B cell (primary cell): Measurements from ENCODE around the gene TRAF5. TPM values are rescaled to one million over a fixed set of nuclear protein-coding genes. Genes with fewer than 3 reads are reported as not detected.

Experiments used
- ATAC-seq: fragments of 200-7000 bp; cut with Tn5 transposase; one replicate; pipeline ENCODE4 v1.10.0; 2021; ENCODE audit warnings: low read depth, mild to moderate bottlenecking, moderate number of reproducible peaks, moderate library complexity
- CTCF ChIA-PET: fragments of 350-600 bp; sonication (Branson Sonifier 250); formaldehyde crosslinking; loops from one replicate; lab custom pipeline; 2021; ENCODE audit warnings: antibody characterized with exemption, inconsistent platforms; lab: Charles Lee
- POLR2A ChIA-PET: fragments of 350-600 bp; sonication (Branson Sonifier 250); formaldehyde crosslinking; loops from one replicate; lab custom pipeline; 2021; ENCODE audit warnings: antibody characterized with exemption; lab: Charles Lee
- DNase-seq: peaks from one replicate; pipeline ENCODE4 v3.0.0; 2013
- H2AFZ ChIP-seq: 2 replicates; pipeline ENCODE4 v1.6.1; 2012; ENCODE audit warnings: mild to moderate bottlenecking, low read depth, low read length; ENCODE audit not compliant: insufficient read depth, poor library complexity, severe bottlenecking
- H3K27ac ChIP-seq, 2 donors: 1 replicate in 1 of 2; 2 replicates in 1 of 2; pipeline ENCODE4 v1.5.1; 2012 to 2013; ENCODE audit warnings: low read length in 2 of 2, mild to moderate bottlenecking in 2 of 2, moderate library complexity in 1 of 2
- H3K27me3 ChIP-seq, 4 experiments: fragments of 200-600 bp in 1 of 4; sonication (generic) in 1 of 4; replicated peaks in 1 of 4; 1 replicate in 2 of 4; 2 replicates in 2 of 4; pipeline versions ENCODE4 v1.6.1 to v1.7.0; 2013 to 2016; ENCODE audit warnings: low read length in 3 of 4, mild to moderate bottlenecking in 2 of 4, mixed read lengths in 1 of 4, moderate library complexity in 1 of 4; ENCODE audit not compliant: insufficient read depth in 4 of 4, control insufficient read depth in 3 of 4; ENCODE audit errors: control extremely low read depth in 1 of 4
- H3K36me3 ChIP-seq, 2 experiments: replicated peaks in 1 of 2; 1 replicate in 1 of 2; 2 replicates in 1 of 2; pipeline versions ENCODE4 v1.6.1 to v1.7.1; 2013; ENCODE audit warnings: low read length in 1 of 2; ENCODE audit not compliant: insufficient read depth in 2 of 2, control insufficient read depth in 1 of 2; ENCODE audit errors: control extremely low read depth in 1 of 2, extremely low read depth in 1 of 2
- H3K4me1 ChIP-seq, 2 donors: fragments of 200-600 bp in 1 of 2; sonication (generic) in 1 of 2; 1 replicate in 1 of 2; 2 replicates in 1 of 2; pipeline versions ENCODE4 v1.5.1 to v1.6.1; 2013 to 2017; ENCODE audit warnings: low read length in 2 of 2; ENCODE audit not compliant: control insufficient read depth in 2 of 2, insufficient read depth in 2 of 2
- H3K4me2 ChIP-seq: replicated peaks from 2 replicates; pipeline ENCODE3; 2012; ENCODE audit warnings: mild to moderate bottlenecking, low read depth, low read length; ENCODE audit not compliant: poor library complexity, severe bottlenecking
- H3K4me3 ChIP-seq, 5 experiments: fragments of 200-600 bp in 1 of 5; sonication (generic) in 1 of 5; 1 replicate in 3 of 5; 2 replicates in 2 of 5; pipeline versions ENCODE4 v1.5.1 to v1.7.0; 2011 to 2016; ENCODE audit warnings: low read length in 4 of 5, mild to moderate bottlenecking in 4 of 5, low read depth in 2 of 5, control low read depth in 1 of 5, moderate library complexity in 1 of 5; ENCODE audit not compliant: insufficient read depth in 1 of 5; ENCODE audit errors: control extremely low read depth in 1 of 5, extremely low read depth in 1 of 5
- H3K79me2 ChIP-seq: fragments of 200-600 bp; sonication (generic); one replicate; pipeline ENCODE4 v1.6.0; 2016; ENCODE audit warnings: low read length; ENCODE audit not compliant: control insufficient read depth, insufficient read depth
- H3K9ac ChIP-seq: fragments of 200-600 bp; sonication (generic); 2 replicates; pipeline ENCODE4 v1.6.1; 2017; ENCODE audit warnings: mild to moderate bottlenecking, low read length, moderate library complexity
- H3K9me3 ChIP-seq, 3 donors: one replicate each; pipeline versions ENCODE4 v1.6.1 to v1.7.1; 2013; ENCODE audit warnings: low read length in 2 of 3; ENCODE audit not compliant: control insufficient read depth in 2 of 3, insufficient read depth in 1 of 3; ENCODE audit errors: control extremely low read depth in 1 of 3
- H4K20me1 ChIP-seq: 2 replicates; pipeline ENCODE4 v1.6.0; 2012; ENCODE audit warnings: mild to moderate bottlenecking, low read length; ENCODE audit not compliant: insufficient read depth, control insufficient read depth, poor library complexity, severe bottlenecking
- H3K27ac Mint-ChIP-seq: one replicate; pipeline ENCODE4 v1.8.0; 2021; ENCODE audit warnings: mixed read lengths
- H3K27me3 Mint-ChIP-seq: one replicate; pipeline ENCODE4 v1.8.0; 2021; ENCODE audit warnings: mixed read lengths
- H3K4me1 Mint-ChIP-seq: one replicate; pipeline ENCODE4 v1.8.0; 2021; ENCODE audit warnings: mixed read lengths
- H3K4me3 Mint-ChIP-seq: one replicate; pipeline ENCODE4 v1.8.0; 2021; ENCODE audit warnings: mixed read lengths
- H3K9me3 Mint-ChIP-seq: one replicate; pipeline ENCODE4 v1.8.0; 2022; ENCODE audit warnings: mixed read lengths; ENCODE audit not compliant: insufficient read depth
- CTCF ChIP-seq: fragments of 200-600 bp; IDR thresholded peaks from one replicate; pipeline ENCODE4 v1.8.0; 2022; ENCODE audit warnings: antibody characterized with exemption, mild to moderate bottlenecking
- EZH2 ChIP-seq: IDR thresholded peaks from 2 replicates; pipeline ENCODE4 v1.6.1; 2012; ENCODE audit warnings: borderline replicate concordance, low read depth, mild to moderate bottlenecking, moderate library complexity, low read length; ENCODE audit not compliant: insufficient read depth, poor library complexity, severe bottlenecking
- WGBS: methylation state at CpG from one replicate; pipeline ENCODE4 v1.1.5; 2013; ENCODE audit warnings: missing lambda C conversion rate; ENCODE audit not compliant: insufficient coverage; 5-methylcytosine and 5-hydroxymethylcytosine counted together
- intact Hi-C: fragments of 100-400 bp; cut with micrococcal nuclease; formaldehyde crosslinking; loops from one replicate; pipeline ENCODE4 v1.10.0; 2022
- polyA plus RNA-seq: library from polyadenylated mRNA; depleted of rRNA; stranded (reverse); fragments of >200 nt; gene quantifications from 2 replicates; pipeline ENCODE4 v1.2.3, GENCODE V29; 2012
- total RNA-seq, 2 donors: library from RNA; stranded (reverse); fragments of 120-200 nt in 1 of 2; gene quantifications; 1 replicate in 1 of 2; 2 replicates in 1 of 2; pipeline versions ENCODE4 v1.2.3 to v1.2.4, GENCODE V29; 2013 to 2022

Gene TRAF5
- total and polyA plus RNA-seq, 2 donors (not counting 1 experiment from before 2014, with no cell fraction given): 129 to 143 TPM

GRCh38 chr1:211352465-211352864, 25.8 kb downstream of the TRAF5 start:
- peak overlapping the region; percentile 41 for H3K9ac ChIP-seq
- peaks cover 12 to 39% of the 10 kb centered on the region in 2 experiments for H3K36me3 ChIP-seq
- 100% methylated on average over 1 of the region's 2 CpGs for WGBS
- H2AFZ ChIP-seq: peak overlapping the region; percentile 5
- peaks cover 60 to 63% of the 10 kb centered on the region in 2 donors for H3K4me1 ChIP-seq
- peak overlapping the region; percentile 91 for H3K27ac Mint-ChIP-seq
- ChIA-PET CTCF (interaction anchor here (1.7 to 18.7 kb wide), 2 partner anchors 25 to 125 kb away, joined by 5 to 333 read pairs; partner anchors contain the start of gene TRAF5), POLR2A (interaction anchor here (0.6 kb wide), 2 partner anchors 29 to 50 kb away, joined by 4 to 11 read pairs; no protein-coding TSS in a partner anchor)
- ATAC-seq (no peak), DNase-seq (no peak)
- peaks cover 86% of the 10 kb centered on the region for H4K20me1 ChIP-seq
- H3K9me3 ChIP-seq: peaks cover 0 to 7% (median 0%) of the 10 kb centered on the region in 3 donors
- H3K9me3 Mint-ChIP-seq: no peaks in the 10 kb centered on the region
- no peaks in the 10 kb centered on the region for H3K27me3 Mint-ChIP-seq
- H3K4me3 ChIP-seq: peak overlapping the region in 1 of 5 experiments; percentile 55
- H3K4me3 Mint-ChIP-seq: peak overlapping the region; percentile 81
- peak overlapping the region; percentile 66 for H3K4me2 ChIP-seq
- H3K27ac ChIP-seq: peak overlapping the region; percentile 40 to 75
- H3K79me2 ChIP-seq: peaks cover 91% of the 10 kb centered on the region
- peaks cover 73% of the 10 kb centered on the region for H3K4me1 Mint-ChIP-seq
- TF ChIP-seq EZH2: no peak
- TF ChIP-seq CTCF: no peak
- no peaks in the 10 kb centered on the region for H3K27me3 ChIP-seq
- intact Hi-C loops: no loop called here

GRCh38 chr1:211352985-211353515, 26.4 kb downstream of the TRAF5 start:
- CTCF ChIA-PET: interaction anchor here (0.7 to 18.7 kb wide), 8 partner anchors 10 to 47 kb away, joined by 3 to 333 read pairs (median 5); partner anchors contain the start of gene TRAF5
- H3K4me1 Mint-ChIP-seq: peaks cover 67% of the 10 kb centered on the region

More at GRCh38 chr1:211352985-211353515, 26.4 kb downstream of the TRAF5 start:
- DNase-seq (peak; percentile 74), ATAC-seq (peak; percentile 82)
- Histone ChIP-seq H3K36me3 (peaks cover 13 to 41% of the 10 kb centered on the region in 2 experiments), H3K9ac (peak overlapping the region; percentile 41), H3K4me2 (peak overlapping the region; percentile 66), H4K20me1 (peaks cover 86% of the 10 kb centered on the region), H3K27me3 (no peaks in the 10 kb centered on the region), H3K4me3 (peak overlapping the region in 2 of 5 experiments; percentile 28 to 55), H3K79me2 (peaks cover 87% of the 10 kb centered on the region), H3K4me1 (peaks cover 56 to 58% of the 10 kb centered on the region in 2 donors), H2AFZ (peak overlapping the region; percentile 5), H3K9me3 (peaks cover 0 to 7% (median 0%) of the 10 kb centered on the region in 3 donors), H3K27ac (peak overlapping the region; percentile 40 to 75)
- Mint-ChIP-seq H3K27ac (peak overlapping the region; percentile 91), H3K4me3 (peak overlapping the region; percentile 81), H3K27me3 (no peaks in the 10 kb centered on the region), H3K9me3 (no peaks in the 10 kb centered on the region)
- POLR2A ChIA-PET: interaction anchor here (0.6 kb wide), 2 partner anchors 30 to 50 kb away, joined by 4 to 11 read pairs; no protein-coding TSS in a partner anchor
- intact Hi-C loops: loop anchor here (1.0 kb wide), 1 partner anchor 30 kb away; no protein-coding TSS in a partner anchor
- TF ChIP-seq CTCF (peak; percentile 79), EZH2 (no peak)
- WGBS: 5% methylated on average over 6 of the region's 8 CpGs
